HG02852 (cell line): ENCODE results near the gene ABO.
"Not testable (repeated sequence)": the region's sequence is repeated elsewhere in the genome, so short reads cannot be mapped to it uniquely, and the experiment has no call there.

ENCODE experiments used
- ATAC-seq: cut with Tn5 transposase; IDR thresholded peaks from one replicate; pipeline ENCODE4 v1.9.1; 2021; ENCODE audit warnings: mild to moderate bottlenecking, moderate library complexity; ENCODE audit not compliant: unreplicated experiment

ABO gene

GRCh38 chr9:133205996-133206931 is 68.7 kb downstream of the ABO start:
- ATAC-seq, result no peak

DNA sequence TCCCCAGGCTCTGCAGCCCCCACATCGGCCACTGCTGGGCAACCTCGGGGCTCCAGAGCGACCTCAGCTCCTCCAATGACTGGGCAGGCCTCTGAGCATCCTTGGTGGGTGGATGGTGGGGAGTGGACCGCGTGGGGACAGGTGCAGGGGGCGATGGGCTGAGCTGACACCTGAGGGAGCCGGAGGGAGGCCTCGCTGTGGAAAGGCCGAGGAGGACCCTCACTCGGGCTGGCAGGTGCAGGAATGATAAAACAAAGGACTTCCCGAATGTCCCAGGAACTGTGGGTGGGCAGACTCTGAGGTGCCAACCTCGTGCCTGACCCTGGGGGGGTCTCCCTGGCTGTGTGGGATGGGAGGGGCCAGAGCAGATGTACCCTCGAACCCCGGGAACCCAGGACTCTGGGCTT is 69.5 kb downstream of the ABO start:
- not testable (repeated sequence) for ATAC-seq
